ENCODE results near the gene RFX4. TPM values are rescaled to one million over a fixed set of nuclear protein-coding genes. Genes with fewer than 3 reads are reported as not detected.

RFX4 gene
- total and polyA plus RNA-seq, 2 of the 13 experiments (the other 11 are each of a cell fraction or from before 2014, with no cell fraction given): not detected

GRCh38 chr12:106719879-106720278, 137.1 kb downstream of the RFX4 start (continued):
- TF ChIP-seq SNAI1 (CRISPR knock-in tag; IDR thresholded peaks at IDR 0.05; ENCODE audit: borderline replicate concordance) (no peak), GPN1 (CRISPR knock-in tag; IDR thresholded peaks at IDR 0.05; ENCODE audit: borderline replicate concordance) (no peak), ZNF557 (CRISPR knock-in tag; IDR thresholded peaks at IDR 0.05) (no peak), ZC3H13 (CRISPR knock-in tag; IDR thresholded peaks at IDR 0.05) (no peak), NFIC (IDR thresholded peaks at IDR 0.05; ENCODE audit: low read length) (no peak), ZNF577 (CRISPR knock-in tag; IDR thresholded peaks at IDR 0.05; ENCODE audit: borderline replicate concordance, low read depth) (no peak)

- intact Hi-C loops (cut with micrococcal nuclease; ENCODE audit: unreplicated experiment) (no loop called here), in situ Hi-C loops (cut with HindIII; ENCODE audit: extremely low pct_ligation_motif_present, low pct_unique_long_range_greater_than_20kb) (no loop called here)
- CTCF ChIA-PET (ENCODE audit: low intra/inter-chr PET ratio, low total read pairs): no interaction called here
- Histone ChIP-seq H3K9ac (ENCODE audit: insufficient read depth, low read depth, low read length) (no peak overlapping the region), H3K4me1 (ENCODE audit: insufficient read depth, low read length) (peaks cover 10% of the 10 kb centered on the region), H4K20me1 (ENCODE audit: insufficient read depth, low read length) (no peaks in the 10 kb centered on the region), H3K36me3 (replicated peaks in 1 of 2; ENCODE audit: control insufficient read depth in 1 of 2, insufficient read depth in 2 of 2, low read length in 2 of 2) (no peaks in the 10 kb centered on the region), H3K27ac (ENCODE audit: extremely low read length, insufficient read depth, low read length) (no peak overlapping the region), H3K27me3 (ENCODE audit: control insufficient read depth in 1 of 2, insufficient read depth in 2 of 2, low read length in 2 of 2) (peaks cover 0 to 20% of the 10 kb centered on the region in 2 experiments; a peak in 2 of 5 replicates), H3K4me2 (ENCODE audit: low read depth, low read length) (no peak overlapping the region), H3K79me2 (ENCODE audit: insufficient read depth, low read length) (no peaks in the 10 kb centered on the region), H2AFZ (ENCODE audit: low read length) (no peak overlapping the region), H3K4me3 (replicated peaks in 1 of 3; ENCODE audit: insufficient read depth in 1 of 3, low read depth in 2 of 3, low read length in 3 of 3) (no peak overlapping the region), H3K9me3 (ENCODE audit: low read length) (no peaks in the 10 kb centered on the region)
- no TSS peak for BruUV-seq (replicated peaks)
- TF ChIP-seq FOXA3 (CRISPR knock-in tag; IDR thresholded peaks at IDR 0.05): no peak
- no peak for TF ChIP-seq ADNP (CRISPR knock-in tag; IDR thresholded peaks at IDR 0.05)
- TF ChIP-seq IRF2 (CRISPR knock-in tag; IDR thresholded peaks at IDR 0.05): no peak
- TF ChIP-seq FOXC1 (CRISPR knock-in tag; IDR thresholded peaks at IDR 0.05; ENCODE audit: borderline replicate concordance): no peak
- no peak for TF ChIP-seq ZNF619 (CRISPR knock-in tag; IDR thresholded peaks at IDR 0.05)
- TF ChIP-seq IRF9 (CRISPR knock-in tag; IDR thresholded peaks at IDR 0.05; ENCODE audit: borderline replicate concordance): no peak
- peak in 1 of 2 experiments; percentile 34; a peak in 2 of 4 replicates for TF ChIP-seq MAFK (conservative IDR thresholded peaks at IDR 0.05 in 1 of 2, IDR thresholded peaks at IDR 0.05 in 1 of 2; ENCODE audit: low read length in 2 of 2)
- TF ChIP-seq ARID2 (CRISPR knock-in tag; IDR thresholded peaks at IDR 0.05; ENCODE audit: borderline replicate concordance): no peak
- ATAC-seq (no peak), FAIRE-seq (no peak), DNase-seq (ENCODE audit: low spot score) (no peak)
- POLR2A ChIA-PET: no interaction called here
- WGBS (ENCODE audit: low lambda C conversion rate): 34% methylated on average over 6 of the region's 6 CpGs
Measured at GRCh38 chr12:106720696-106721095, 137.9 kb downstream of the RFX4 start.
